HG02973 (cell line): Measurements from ENCODE around the gene CARD19.

Experiments used
- ATAC-seq: cut with Tn5 transposase; IDR thresholded peaks from one replicate; pipeline ENCODE4 v1.9.1; 2021; ENCODE audit warnings: moderate library complexity; ENCODE audit not compliant: unreplicated experiment

Gene CARD19

GRCh38 chr9:93149361-93149760 lies 53.3 kb downstream of the CARD19 start:
- ATAC-seq, result no peak

GRCh38 chr9:93151097-93151784 lies 55.2 kb downstream of the CARD19 start:
- no peak for ATAC-seq

GRCh38 chr9:93154293-93154903 lies 58.4 kb downstream of the CARD19 start:
- ATAC-seq, result no peak

DNA sequence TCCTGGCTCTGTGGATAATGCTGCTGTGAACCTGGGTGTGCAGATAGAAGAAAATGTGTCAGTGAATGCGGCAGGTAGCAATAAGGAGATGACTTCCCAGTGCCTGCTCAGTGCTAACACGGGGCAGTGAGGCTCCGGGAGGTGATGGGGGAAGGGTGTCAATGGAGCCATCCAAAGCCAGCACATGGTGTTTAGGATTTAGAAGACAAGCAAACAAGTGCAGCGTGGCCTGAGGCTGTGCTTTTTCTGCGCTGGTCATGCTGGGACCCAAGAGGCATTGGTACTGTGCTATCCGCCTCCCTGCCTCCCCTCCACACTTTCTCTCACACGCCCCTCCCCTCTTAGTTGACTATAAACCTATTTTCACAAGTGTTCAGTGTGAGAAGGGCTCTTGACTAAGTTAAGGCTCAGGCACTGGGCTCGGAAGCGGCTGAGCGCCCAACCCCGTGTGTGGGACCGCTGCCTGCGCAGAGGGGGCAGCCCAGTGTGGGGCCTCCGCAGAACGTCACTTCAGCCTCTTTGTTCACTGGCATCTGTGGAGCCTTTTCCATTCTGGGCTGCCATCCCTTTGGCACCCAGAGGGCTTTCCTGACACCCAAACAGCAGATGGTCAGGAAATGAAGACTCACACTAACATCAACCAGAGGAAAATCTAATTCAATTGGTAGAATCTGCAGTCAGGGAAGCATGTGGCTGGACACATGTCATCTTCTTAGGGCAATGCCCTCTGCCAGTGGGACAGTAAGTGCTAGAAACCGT lies 59.9 kb downstream of the CARD19 start:
- ATAC-seq, result no peak

GRCh38 chr9:93156475-93157008 lies 60.5 kb downstream of the CARD19 start:
- ATAC-seq, result peak; percentile 60

- ATAC-seq, result peak; percentile 85
Observed at GRCh38 chr9:93159601-93160471, 63.8 kb downstream of the CARD19 start.

- ATAC-seq, result no peak
Observed at GRCh38 chr9:93161786-93162562, 66.0 kb downstream of the CARD19 start.
